ENCODE data around the gene CD300LD.
"Not testable (repeated sequence)": the region's sequence is repeated elsewhere in the genome, so short reads cannot be mapped to it uniquely, and the experiment has no call there.

Gene CD300LD

GRCh38 chr17:74633326-74633725 is 41.2 kb upstream of the CD300LD start:
- Histone ChIP-seq H3K4me1 (ENCODE audit: low read length) (peaks cover 8% of the 10 kb centered on the region), H2AFZ (ENCODE audit: low read length) (no peak overlapping the region), H3K4me2 (ENCODE audit: low read depth, low read length) (no peak overlapping the region), H4K20me1 (ENCODE audit: insufficient read depth, low read length) (no peaks in the 10 kb centered on the region), H3K27ac (ENCODE audit: low read length) (no peak overlapping the region), H3K9me2 (replicated peaks; ENCODE audit: insufficient read depth, low read length) (no peaks in the 10 kb centered on the region), H3K36me3 (replicated peaks; ENCODE audit: insufficient read depth, low read length) (no peaks in the 10 kb centered on the region), H3K79me2 (ENCODE audit: low read length) (no peaks in the 10 kb centered on the region), H3K4me3 (ENCODE audit: low read length) (no peak overlapping the region), H3F3A (ENCODE audit: insufficient read depth, low read length) (peaks cover 7% of the 10 kb centered on the region; the same call in 1 of the 2 replicates), H3K9ac (ENCODE audit: low read length) (no peak overlapping the region), H3K27me3 (replicated peaks; ENCODE audit: insufficient read depth, low read length) (peaks cover 85% of the 10 kb centered on the region), H3K9me3 (replicated peaks; ENCODE audit: insufficient read depth, low read length) (no peaks in the 10 kb centered on the region)
- DNase-seq = no peak
- TF ChIP-seq EZH2phosphoT487 (IDR thresholded peaks at IDR 0.05; ENCODE audit: low read length) (no peak), EZH2 (optimal IDR thresholded peaks at IDR 0.05; ENCODE audit: low read depth, low read length) (no peak)
- TF ChIP-seq, protein P1, sequence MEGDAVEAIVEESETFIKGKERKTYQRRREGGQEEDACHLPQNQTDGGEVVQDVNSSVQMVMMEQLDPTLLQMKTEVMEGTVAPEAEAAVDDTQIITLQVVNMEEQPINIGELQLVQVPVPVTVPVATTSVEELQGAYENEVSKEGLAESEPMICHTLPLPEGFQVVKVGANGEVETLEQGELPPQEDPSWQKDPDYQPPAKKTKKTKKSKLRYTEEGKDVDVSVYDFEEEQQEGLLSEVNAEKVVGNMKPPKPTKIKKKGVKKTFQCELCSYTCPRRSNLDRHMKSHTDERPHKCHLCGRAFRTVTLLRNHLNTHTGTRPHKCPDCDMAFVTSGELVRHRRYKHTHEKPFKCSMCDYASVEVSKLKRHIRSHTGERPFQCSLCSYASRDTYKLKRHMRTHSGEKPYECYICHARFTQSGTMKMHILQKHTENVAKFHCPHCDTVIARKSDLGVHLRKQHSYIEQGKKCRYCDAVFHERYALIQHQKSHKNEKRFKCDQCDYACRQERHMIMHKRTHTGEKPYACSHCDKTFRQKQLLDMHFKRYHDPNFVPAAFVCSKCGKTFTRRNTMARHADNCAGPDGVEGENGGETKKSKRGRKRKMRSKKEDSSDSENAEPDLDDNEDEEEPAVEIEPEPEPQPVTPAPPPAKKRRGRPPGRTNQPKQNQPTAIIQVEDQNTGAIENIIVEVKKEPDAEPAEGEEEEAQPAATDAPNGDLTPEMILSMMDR (IDR thresholded peaks at IDR 0.05; ENCODE audit: low read length) = no peak

DNA sequence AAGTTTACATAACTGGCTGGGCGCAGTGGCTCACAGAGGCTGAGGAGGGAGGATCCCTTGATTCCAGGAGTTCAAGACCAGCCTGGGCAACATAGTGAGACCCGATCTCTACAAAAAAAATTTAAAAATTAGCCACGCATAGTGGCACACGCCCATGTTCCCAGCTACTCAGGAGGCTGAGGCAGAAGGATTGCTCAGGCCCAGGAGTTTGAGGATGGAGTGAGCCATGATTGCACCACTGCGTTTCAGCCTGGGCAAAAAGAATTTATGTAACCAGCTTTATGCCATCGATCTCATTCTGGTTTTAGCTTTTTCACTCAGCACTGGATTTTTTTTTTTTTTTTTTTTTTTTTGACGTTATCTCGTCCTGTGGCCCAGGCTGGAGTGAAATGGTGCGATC is 40.5 kb upstream of the CD300LD start:
- Histone ChIP-seq H3K9me3 (replicated peaks; ENCODE audit: insufficient read depth, low read length) (no peaks in the 10 kb centered on the region), H3K4me2 (ENCODE audit: low read depth, low read length) (peak overlapping the region; percentile 39; the same call in 1 of the 2 replicates), H3K9ac (ENCODE audit: low read length) (no peak overlapping the region), H4K20me1 (ENCODE audit: insufficient read depth, low read length) (no peaks in the 10 kb centered on the region), H2AFZ (ENCODE audit: low read length) (no peak overlapping the region), H3K4me3 (ENCODE audit: low read length) (no peak overlapping the region), H3K79me2 (ENCODE audit: low read length) (no peaks in the 10 kb centered on the region), H3K36me3 (replicated peaks; ENCODE audit: insufficient read depth, low read length) (no peaks in the 10 kb centered on the region), H3K27ac (ENCODE audit: low read length) (no peak overlapping the region), H3K27me3 (replicated peaks; ENCODE audit: insufficient read depth, low read length) (peaks cover 85% of the 10 kb centered on the region), H3F3A (ENCODE audit: insufficient read depth, low read length) (peaks cover 7% of the 10 kb centered on the region; the same call in 1 of the 2 replicates), H3K4me1 (ENCODE audit: low read length) (0 out of 2 replicates have a peak, but pooled peaks cover 3% of the 10 kb centered on the region), H3K9me2 (replicated peaks; ENCODE audit: insufficient read depth, low read length) (no peaks in the 10 kb centered on the region)
- no peak for TF ChIP-seq EZH2 (optimal IDR thresholded peaks at IDR 0.05; ENCODE audit: low read depth, low read length)
- no peak for TF ChIP-seq EZH2phosphoT487 (IDR thresholded peaks at IDR 0.05; ENCODE audit: low read length)
- TF ChIP-seq, protein P1 (IDR thresholded peaks at IDR 0.05; ENCODE audit: low read length) = no peak
- DNase-seq = no peak

DNA sequence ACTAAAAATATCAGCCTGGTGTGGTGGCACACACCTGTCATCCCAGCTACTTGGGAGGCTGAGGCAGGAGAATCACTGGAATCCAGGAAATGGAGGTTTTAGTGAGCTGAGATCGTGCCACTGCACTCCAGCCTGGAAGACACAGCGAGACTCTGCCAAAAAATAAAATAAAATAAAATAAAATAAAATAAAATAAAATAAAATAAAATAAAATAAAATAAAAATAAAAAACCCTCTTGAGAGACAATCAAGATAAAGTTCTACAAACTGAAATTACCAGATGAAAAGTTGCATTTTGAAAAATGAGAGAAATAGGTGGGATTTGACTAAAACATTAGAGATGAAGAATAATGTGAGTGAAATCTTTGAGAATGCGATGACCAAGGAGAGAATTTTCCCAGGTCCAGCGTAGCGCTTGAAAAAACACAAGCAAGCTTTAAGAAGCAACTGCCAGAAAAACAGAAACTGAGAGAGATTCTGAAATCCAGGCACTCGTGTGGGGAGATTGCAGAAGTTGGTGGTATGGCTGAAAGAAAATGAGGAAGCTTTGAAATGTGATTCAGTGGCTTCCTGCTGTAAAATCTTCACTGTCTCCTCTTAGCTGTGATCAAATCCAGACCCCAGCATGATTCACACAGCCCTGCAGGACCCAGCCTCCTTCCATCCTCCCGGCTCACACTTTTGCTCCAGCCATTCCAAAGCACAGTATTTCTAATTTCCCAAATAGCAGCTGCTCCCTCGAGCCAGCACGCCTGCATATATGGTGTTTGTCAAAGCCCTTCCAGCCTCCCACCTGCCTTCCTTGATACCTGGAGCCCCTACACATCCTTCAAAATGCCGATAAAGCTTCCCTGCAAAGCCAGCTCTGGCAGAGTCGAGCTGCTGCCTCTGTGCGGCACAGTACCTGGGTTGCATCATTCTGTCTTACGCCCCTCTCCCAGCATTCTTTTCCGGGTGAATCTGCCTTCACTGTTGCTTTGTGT is 39.7 kb upstream of the CD300LD start:
- no peak overlapping the region for H3K9ac ChIP-seq (ENCODE audit: low read length)

DNA sequence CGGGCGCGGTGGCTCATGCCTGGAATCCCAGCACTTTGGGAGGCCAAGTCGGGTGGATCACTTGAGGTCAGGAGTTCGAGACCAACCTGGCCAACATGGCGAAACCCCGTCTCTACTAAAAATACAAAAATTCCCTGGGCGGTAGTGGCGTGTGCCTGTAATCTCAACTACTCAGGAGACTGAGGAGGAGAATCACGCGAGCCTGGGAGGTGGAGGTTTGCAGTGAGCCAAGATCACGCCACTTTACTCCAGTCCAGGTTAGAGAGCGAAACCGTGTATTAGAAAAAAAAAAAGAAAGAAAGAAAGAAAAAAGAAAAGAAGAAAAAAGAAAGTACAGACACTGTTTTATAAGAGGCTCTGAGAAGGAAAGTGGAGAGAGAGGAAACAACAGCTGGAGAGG is 38.2 kb upstream of the CD300LD start:
- H3K9ac ChIP-seq (ENCODE audit: low read length); H2AFZ ChIP-seq (ENCODE audit: low read length); H3K79me2 ChIP-seq (ENCODE audit: low read length); H3K27ac ChIP-seq (ENCODE audit: low read length); H3K4me1 ChIP-seq (ENCODE audit: low read length); H3K9me3 ChIP-seq (replicated peaks; ENCODE audit: insufficient read depth, low read length); H3K4me2 ChIP-seq (ENCODE audit: low read depth, low read length); H3K36me3 ChIP-seq (replicated peaks; ENCODE audit: insufficient read depth, low read length); H4K20me1 ChIP-seq (ENCODE audit: insufficient read depth, low read length); DNase-seq; H3F3A ChIP-seq (ENCODE audit: insufficient read depth, low read length); H3K4me3 ChIP-seq (ENCODE audit: low read length); H3K9me2 ChIP-seq (replicated peaks; ENCODE audit: insufficient read depth, low read length): not testable (repeated sequence)
- H3K27me3 ChIP-seq (replicated peaks; ENCODE audit: insufficient read depth, low read length) = peaks cover 86% of the 10 kb centered on the region

More for the DNA sequence above, 39.7 kb upstream of the CD300LD start:
- H3K79me2 ChIP-seq (ENCODE audit: low read length) = no peaks in the 10 kb centered on the region
- no peak overlapping the region for H2AFZ ChIP-seq (ENCODE audit: low read length)
- no peaks in the 10 kb centered on the region for H4K20me1 ChIP-seq (ENCODE audit: insufficient read depth, low read length)
- no peaks in the 10 kb centered on the region for H3K9me2 ChIP-seq (replicated peaks; ENCODE audit: insufficient read depth, low read length)
- H3K4me2 ChIP-seq (ENCODE audit: low read depth, low read length) = peak overlapping the region; percentile 39; the same call in 1 of the 2 replicates
- TF ChIP-seq EZH2phosphoT487 (IDR thresholded peaks at IDR 0.05; ENCODE audit: low read length) = no peak
- TF ChIP-seq, protein P1 (IDR thresholded peaks at IDR 0.05; ENCODE audit: low read length) = no peak
- TF ChIP-seq EZH2 (optimal IDR thresholded peaks at IDR 0.05; ENCODE audit: low read depth, low read length) = no peak
- 0 out of 2 replicates have a peak, but pooled peaks cover 3% of the 10 kb centered on the region for H3K4me1 ChIP-seq (ENCODE audit: low read length)
- DNase-seq = no peak
- peaks cover 7% of the 10 kb centered on the region; the same call in 1 of the 2 replicates for H3F3A ChIP-seq (ENCODE audit: insufficient read depth, low read length)
- H3K9me3 ChIP-seq (replicated peaks; ENCODE audit: insufficient read depth, low read length) = no peaks in the 10 kb centered on the region
- H3K36me3 ChIP-seq (replicated peaks; ENCODE audit: insufficient read depth, low read length) = no peaks in the 10 kb centered on the region
- no peak overlapping the region for H3K27ac ChIP-seq (ENCODE audit: low read length)
- H3K4me3 ChIP-seq (ENCODE audit: low read length) = peak overlapping the region; percentile 12; the same call in 1 of the 2 replicates
- peaks cover 86% of the 10 kb centered on the region for H3K27me3 ChIP-seq (replicated peaks; ENCODE audit: insufficient read depth, low read length)

Data from MM.1S (cell line).